Central memory CD8-positive, alpha-beta T cell (primary cell): ENCODE data around the gene EXO1.
A peak's percentile ranks its signal among the peaks of the same experiment; 100 is the strongest.

Experiments used
- ATAC-seq: fragments of 150-1000 bp; cut with Tn5 transposase; replicated peaks from 2 replicates; pipeline ENCODE4 v1.10.0; 2022; ENCODE audit warnings: mild to moderate bottlenecking, moderate FRiP score, moderate number of reproducible peaks; ENCODE audit not compliant: poor library complexity, severe bottlenecking; ENCODE audit errors: extremely low read depth
- DNase-seq, 2 donors: peaks; one replicate each; pipeline ENCODE4 v3.0.0; 2021; ENCODE audit warnings: low spot score in 2 of 2
- H3K27ac Mint-ChIP-seq: one replicate; pipeline ENCODE4 v1.8.0; 2022; ENCODE audit warnings: low read depth, mild to moderate bottlenecking, moderate library complexity, mixed read lengths
- H3K27me3 Mint-ChIP-seq: one replicate; pipeline ENCODE4 v1.8.0; 2022; ENCODE audit warnings: mixed read lengths
- H3K36me3 Mint-ChIP-seq: one replicate; pipeline ENCODE4 v1.8.0; 2022; ENCODE audit warnings: mild to moderate bottlenecking, moderate library complexity, mixed read lengths; ENCODE audit not compliant: insufficient read depth
- H3K4me1 Mint-ChIP-seq: one replicate; pipeline ENCODE4 v1.8.0; 2022; ENCODE audit warnings: mixed read lengths
- H3K4me3 Mint-ChIP-seq: one replicate; pipeline ENCODE4 v1.8.0; 2022; ENCODE audit warnings: mild to moderate bottlenecking, moderate library complexity, mixed read lengths
- H3K9me3 Mint-ChIP-seq: one replicate; pipeline ENCODE4 v1.8.0; 2022; ENCODE audit warnings: mixed read lengths

Gene EXO1

GRCh38 chr1:241916196-241916595, 68.2 kb downstream of the EXO1 start:
- no peaks in the 10 kb centered on the region for H3K27me3 Mint-ChIP-seq
- H3K4me3 Mint-ChIP-seq = no peak overlapping the region
- no peaks in the 10 kb centered on the region for H3K9me3 Mint-ChIP-seq
- H3K4me1 Mint-ChIP-seq = peaks cover 5% of the 10 kb centered on the region
- H3K36me3 Mint-ChIP-seq = peaks cover 4% of the 10 kb centered on the region
- no peak overlapping the region for H3K27ac Mint-ChIP-seq
- DNase-seq (no peak), ATAC-seq (no peak)

- Mint-ChIP-seq H3K27me3 (no peaks in the 10 kb centered on the region), H3K9me3 (no peaks in the 10 kb centered on the region), H3K36me3 (peaks cover 4% of the 10 kb centered on the region), H3K4me1 (peaks cover 5% of the 10 kb centered on the region), H3K4me3 (no peak overlapping the region), H3K27ac (no peak overlapping the region)
- ATAC-seq (no peak), DNase-seq (no peak)
Observed at GRCh38 chr1:241917487-241917886, 69.5 kb downstream of the EXO1 start.

GRCh38 chr1:241918879-241919278, 70.9 kb downstream of the EXO1 start:
- peak overlapping the region; percentile 32 for H3K27ac Mint-ChIP-seq
- ATAC-seq = no peak
- H3K4me1 Mint-ChIP-seq = peaks cover 5% of the 10 kb centered on the region
- peaks cover 4% of the 10 kb centered on the region for H3K36me3 Mint-ChIP-seq
- no peaks in the 10 kb centered on the region for H3K9me3 Mint-ChIP-seq
- H3K4me3 Mint-ChIP-seq = no peak overlapping the region
- DNase-seq = no peak
- no peaks in the 10 kb centered on the region for H3K27me3 Mint-ChIP-seq

- no peak overlapping the region for H3K27ac Mint-ChIP-seq
- no peaks in the 10 kb centered on the region for H3K9me3 Mint-ChIP-seq
- no peaks in the 10 kb centered on the region for H3K27me3 Mint-ChIP-seq
- H3K4me1 Mint-ChIP-seq = no peaks in the 10 kb centered on the region
- no peak overlapping the region for H3K4me3 Mint-ChIP-seq
- DNase-seq (no peak), ATAC-seq (no peak)
- H3K36me3 Mint-ChIP-seq = peaks cover 2% of the 10 kb centered on the region
Observed at GRCh38 chr1:241924080-241924808, 76.2 kb downstream of the EXO1 start.

- ATAC-seq (no peak), DNase-seq (no peak)
- no peak overlapping the region for H3K27ac Mint-ChIP-seq
- no peaks in the 10 kb centered on the region for H3K9me3 Mint-ChIP-seq
- H3K4me1 Mint-ChIP-seq = no peaks in the 10 kb centered on the region
- H3K4me3 Mint-ChIP-seq = no peak overlapping the region
- no peaks in the 10 kb centered on the region for H3K27me3 Mint-ChIP-seq
- H3K36me3 Mint-ChIP-seq = no peaks in the 10 kb centered on the region
Observed at GRCh38 chr1:241926141-241926540, 78.1 kb downstream of the EXO1 start.

- H3K9me3 Mint-ChIP-seq = no peaks in the 10 kb centered on the region
- H3K27ac Mint-ChIP-seq = no peak overlapping the region
- no peak overlapping the region for H3K4me3 Mint-ChIP-seq
- ATAC-seq (no peak), DNase-seq (no peak)
- H3K27me3 Mint-ChIP-seq = no peaks in the 10 kb centered on the region
- H3K36me3 Mint-ChIP-seq = no peaks in the 10 kb centered on the region
- no peaks in the 10 kb centered on the region for H3K4me1 Mint-ChIP-seq
Observed at GRCh38 chr1:241927321-241927720, 79.3 kb downstream of the EXO1 start.

GRCh38 chr1:241932845-241933244, 84.8 kb downstream of the EXO1 start:
- Mint-ChIP-seq H3K27ac (no peak overlapping the region), H3K9me3 (no peaks in the 10 kb centered on the region), H3K36me3 (no peaks in the 10 kb centered on the region), H3K4me1 (no peaks in the 10 kb centered on the region), H3K4me3 (no peak overlapping the region), H3K27me3 (peaks cover 21% of the 10 kb centered on the region)
- DNase-seq (no peak), ATAC-seq (no peak)

GRCh38 chr1:241934201-241934848, 86.3 kb downstream of the EXO1 start:
- no peak for DNase-seq
- peaks cover 2% of the 10 kb centered on the region for H3K36me3 Mint-ChIP-seq
- H3K9me3 Mint-ChIP-seq = no peaks in the 10 kb centered on the region
- H3K27ac Mint-ChIP-seq = no peak overlapping the region
- no peak overlapping the region for H3K4me3 Mint-ChIP-seq
- no peak for ATAC-seq
- no peaks in the 10 kb centered on the region for H3K4me1 Mint-ChIP-seq
- H3K27me3 Mint-ChIP-seq = peaks cover 30% of the 10 kb centered on the region

GRCh38 chr1:241934866-241935265, 86.9 kb downstream of the EXO1 start:
- Mint-ChIP-seq H3K27me3 (peaks cover 30% of the 10 kb centered on the region), H3K36me3 (peaks cover 2% of the 10 kb centered on the region), H3K9me3 (no peaks in the 10 kb centered on the region), H3K4me1 (no peaks in the 10 kb centered on the region), H3K4me3 (no peak overlapping the region), H3K27ac (no peak overlapping the region)
- DNase-seq (no peak), ATAC-seq (no peak)
